BJ (cell line): ENCODE data around the gene OTOP3. TPM values are rescaled to one million over a fixed set of nuclear protein-coding genes. Genes with fewer than 3 reads are reported as not detected.

ENCODE experiments used
- CTCF ChIA-PET: fragments of 350-600 bp; formaldehyde crosslinking; extraction: SDS; loops from one replicate; lab custom pipeline; 2021; ENCODE audit warnings: antibody characterized with exemption, inconsistent platforms; lab: Yijun Ruan, JAX
- POLR2A ChIA-PET: fragments of 300-600 bp; sonication (Branson Sonifier 250); formaldehyde crosslinking; extraction: SDS; loops from one replicate; lab custom pipeline; 2021; ENCODE audit warnings: antibody characterized with exemption; lab: Charles Lee
- DNase-seq: peaks from one replicate; pipeline ENCODE4 v3.0.0-alpha.2; 2011; ENCODE audit warnings: low read depth
- H3K27me3 ChIP-seq: 2 replicates; pipeline ENCODE4 v1.6.0; 2011; ENCODE audit warnings: low read length; ENCODE audit not compliant: control insufficient read depth, insufficient read depth
- H3K36me3 ChIP-seq: 2 replicates; pipeline ENCODE4 v1.5.1; 2011; ENCODE audit warnings: low read length; ENCODE audit not compliant: control insufficient read depth, insufficient read depth
- H3K4me3 ChIP-seq: 2 replicates; pipeline ENCODE4 v1.5.1; 2011; ENCODE audit warnings: low read depth, mild to moderate bottlenecking, control low read depth, low read length
- CTCF ChIP-seq: IDR thresholded peaks from 2 replicates; pipeline ENCODE4 v1.5.1; 2011; ENCODE audit warnings: low read depth, mild to moderate bottlenecking, control low read depth, inconsistent platforms, low read length, moderate library complexity; ENCODE audit not compliant: insufficient read depth
- polyA plus RNA-seq: library from polyadenylated mRNA; depleted of rRNA; stranded (reverse); fragments of >200 nt; gene quantifications from 2 replicates; pipeline ENCODE4 v1.2.3, GENCODE V29; 2011

Gene OTOP3
- polyA plus RNA-seq, 1 experiment: not detected

DNA sequence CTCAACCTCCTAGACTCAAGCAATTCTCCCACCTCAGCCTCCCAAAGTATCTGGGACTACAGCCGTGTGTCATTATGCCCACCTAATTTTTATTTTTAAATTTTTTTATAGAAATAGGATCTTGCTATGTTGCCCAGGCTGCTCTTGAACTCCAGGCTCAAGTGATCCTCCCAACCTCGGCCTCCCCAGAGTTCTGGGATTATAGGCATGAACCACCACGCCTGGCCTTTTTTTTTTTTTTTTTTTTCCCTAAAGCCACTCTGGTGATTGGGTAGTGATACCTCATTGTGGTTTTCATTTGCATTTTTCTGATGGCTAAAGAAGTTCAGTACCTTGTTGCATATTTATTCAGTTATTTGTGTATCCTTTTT lies 50.5 kb downstream of the OTOP3 start:
- TF ChIP-seq CTCF: no peak
- CTCF ChIA-PET: interaction anchor here (1.3 to 1.5 kb wide), 2 partner anchors 27 to 28 kb away, joined by 4 to 5 read pairs; no protein-coding TSS in a partner anchor
- Histone ChIP-seq H3K27me3 (no peaks in the 10 kb centered on the region), H3K4me3 (no peak overlapping the region), H3K36me3 (no peaks in the 10 kb centered on the region)
- POLR2A ChIA-PET: no interaction called here
- DNase-seq: no peak

DNA sequence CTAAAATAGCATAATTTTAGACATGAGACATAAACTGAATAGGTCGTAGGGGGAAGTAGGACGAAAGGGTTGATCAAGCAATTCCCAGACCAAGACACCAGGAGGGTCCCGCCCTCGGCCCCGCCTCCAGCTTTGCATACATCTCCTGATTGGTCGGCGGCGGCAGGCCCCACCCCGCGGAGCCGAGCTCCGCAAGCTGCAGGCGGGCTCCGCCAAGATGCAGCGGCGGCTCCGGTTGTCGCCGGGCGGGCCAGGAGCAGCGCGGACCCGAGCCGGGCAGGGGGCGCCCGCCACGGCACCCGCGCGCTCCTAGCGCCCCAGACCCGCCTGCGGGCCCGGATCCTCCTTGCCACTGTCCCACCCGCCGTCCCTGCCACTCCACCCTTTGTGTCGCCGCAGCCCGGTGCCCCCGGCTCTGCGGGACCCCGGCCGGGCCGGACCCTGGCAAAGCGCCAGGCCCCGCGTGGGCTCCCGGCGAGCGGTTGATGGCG lies 51.8 kb downstream of the OTOP3 start, which contains the start of gene CDR2L:
TSS of gene CDR2L (plus strand) at position 215 of the 491 bp plus-strand sequence. CDS start 412 bp downstream, outside the sequence.
- Histone ChIP-seq H3K27me3 (no peaks in the 10 kb centered on the region), H3K4me3 (peak within 1 kb of the TSS; percentile 82), H3K36me3 (no peaks in the 10 kb centered on the region; the same call in 1 of the 2 replicates)
- ChIA-PET CTCF (interaction anchor here (0.6 to 2.4 kb wide), 10 partner anchors 9 to 62 kb away, joined by 3 to 19 read pairs (median 4); no protein-coding TSS in a partner anchor), POLR2A (no interaction called here)
- TF ChIP-seq CTCF: no peak
- DNase-seq: peak; percentile 70

GRCh38 chr17:74987909-74988711 lies 52.4 kb downstream of the OTOP3 start:
- Histone ChIP-seq H3K36me3 (no peaks in the 10 kb centered on the region; the same call in 1 of the 2 replicates), H3K4me3 (peak overlapping the region; percentile 82), H3K27me3 (no peaks in the 10 kb centered on the region)
- DNase-seq: no peak
- peak; percentile 70 for TF ChIP-seq CTCF
- ChIA-PET CTCF (interaction anchor here (0.8 to 2.4 kb wide), 14 partner anchors 9 to 103 kb away, joined by 3 to 19 read pairs (median 4); partner anchors contain the start of gene HID1), POLR2A (interaction anchor here (0.5 to 0.6 kb wide), 3 partner anchors 31 to 118 kb away, joined by 4 to 11 read pairs (median 5); no protein-coding TSS in a partner anchor)

DNA sequence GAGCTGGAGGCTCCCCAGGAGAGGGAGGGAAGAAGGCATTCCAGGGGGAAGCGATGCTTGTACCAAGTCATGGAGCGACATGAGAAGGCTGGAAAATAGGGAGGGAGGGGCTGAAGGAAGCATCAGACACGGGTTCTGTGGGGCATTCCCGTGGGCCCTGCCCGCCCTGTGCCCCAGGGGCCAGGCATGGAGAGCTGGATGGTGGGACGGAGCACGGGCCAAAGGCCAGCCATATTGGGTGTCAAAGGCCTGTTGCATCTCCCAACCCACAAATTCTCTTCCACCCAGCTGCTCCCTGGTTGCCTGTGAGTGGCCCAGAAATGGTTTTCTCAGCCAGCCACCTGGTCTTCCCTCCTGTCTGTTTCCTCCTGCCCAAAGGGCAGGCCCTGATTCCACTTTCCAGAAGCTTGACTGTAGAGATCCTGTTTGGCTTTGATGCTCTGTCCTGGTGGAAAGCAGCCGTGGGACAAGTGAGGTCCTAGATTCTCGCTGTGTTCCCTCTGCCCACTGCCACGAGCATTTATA lies 54.9 kb downstream of the OTOP3 start:
- DNase-seq: no peak
- ChIA-PET CTCF (no interaction called here), POLR2A (no interaction called here)

More for the DNA sequence above, 54.9 kb downstream of the OTOP3 start:
- TF ChIP-seq CTCF: no peak
- Histone ChIP-seq H3K27me3 (no peaks in the 10 kb centered on the region), H3K4me3 (no peak overlapping the region), H3K36me3 (no peaks in the 10 kb centered on the region; the same call in 1 of the 2 replicates)
